ENCODE data around the gene TMEM273. TPM values are rescaled to one million over a fixed set of nuclear protein-coding genes. Genes with fewer than 3 reads are reported as not detected.

TMEM273 gene
- total RNA-seq, 1 donor from 2014 or later = 39.4 TPM

Other genes with a start within 250 kb of the TMEM273 start
- not detected in 2 replicates for gene LRRC18, start 248.6 kb downstream of the TMEM273 start, total RNA-seq
- 0.14 and 0.27 TPM in 2 replicates for gene VSTM4, start 72.9 kb downstream of the TMEM273 start, total RNA-seq
- 0.18 TPM in 2 replicates for gene FAM170B, start 54.4 kb downstream of the TMEM273 start, total RNA-seq
- gene C10orf71, start 110.8 kb upstream of the TMEM273 start, total RNA-seq = not detected in 2 replicates
- not detected in 2 replicates for gene DRGX, start 207.7 kb upstream of the TMEM273 start, total RNA-seq